ENCODE measurements around the gene IL3RA. TPM values are rescaled to one million over a fixed set of nuclear protein-coding genes. Genes with fewer than 3 reads are reported as not detected.

Gene IL3RA
- total and polyA plus RNA-seq, 4 experiments from 2014 or later: 0.29 to 0.53 TPM; not detected in 2

GRCh38 chrX:1390621-1391369 lies 54.2 kb downstream of the IL3RA start:
- Histone ChIP-seq H3K27ac (ENCODE audit: low read depth, low read length) (peak overlapping the region; percentile 94), H3K27me3 (ENCODE audit: insufficient read depth, low read length) (no peaks in the 10 kb centered on the region), H3K36me3 (ENCODE audit: insufficient read depth, low read length) (peaks cover 49% of the 10 kb centered on the region), H3K4me1 (ENCODE audit: insufficient read depth, low read length) (peaks cover 47% of the 10 kb centered on the region), H3K4me3 (ENCODE audit: low read length in 2 of 2) (peak overlapping the region; percentile 51 to 94), H3K9me3 (ENCODE audit: control insufficient read depth in 1 of 2, low read length in 2 of 2) (no peaks in the 10 kb centered on the region)
- peak overlapping the region; percentile 88 to 94 (median 91) for H3K4me3 Mint-ChIP-seq
- peak overlapping the region; percentile 70 to 96 (median 89) for H3K27ac Mint-ChIP-seq
- no peak for DNase-seq
- H3K9me3 Mint-ChIP-seq: no peaks in the 10 kb centered on the region
- H3K4me1 Mint-ChIP-seq: peaks cover 12 to 47% (median 30%) of the 10 kb centered on the region in 4 donors
- intact Hi-C loops (cut with micrococcal nuclease): no loop called here
- ChIA-PET CTCF (ENCODE audit: partially characterized antibody) (no interaction called here), POLR2A (ENCODE audit: partially characterized antibody) (no interaction called here)
- no peaks in the 10 kb centered on the region for H3K27me3 Mint-ChIP-seq
- peaks cover 35 to 44% of the 10 kb centered on the region in 2 donors for H3K36me3 Mint-ChIP-seq

- no peaks in the 10 kb centered on the region for H3K27me3 Mint-ChIP-seq
- peak overlapping the region; percentile 70 to 96 (median 90) for H3K27ac Mint-ChIP-seq
- H3K36me3 ChIP-seq (ENCODE audit: insufficient read depth, low read length): peaks cover 44% of the 10 kb centered on the region
- POLR2A ChIA-PET (ENCODE audit: partially characterized antibody): no interaction called here
- H3K4me3 Mint-ChIP-seq: peak overlapping the region; percentile 88 to 94 (median 91)
- no peaks in the 10 kb centered on the region for H3K9me3 Mint-ChIP-seq
- H3K9me3 ChIP-seq (ENCODE audit: control insufficient read depth in 1 of 2, low read length in 2 of 2): no peaks in the 10 kb centered on the region
- peaks cover 38 to 47% of the 10 kb centered on the region in 2 donors for H3K36me3 Mint-ChIP-seq
- CTCF ChIA-PET (ENCODE audit: partially characterized antibody): no interaction called here
- no peak for DNase-seq
- peaks cover 17 to 52% (median 34%) of the 10 kb centered on the region in 4 donors for H3K4me1 Mint-ChIP-seq
- no peaks in the 10 kb centered on the region for H3K27me3 ChIP-seq (ENCODE audit: insufficient read depth, low read length)
- intact Hi-C loops (cut with micrococcal nuclease): no loop called here
- peak overlapping the region; percentile 94 for H3K27ac ChIP-seq (ENCODE audit: low read depth, low read length)
- peak overlapping the region; percentile 51 to 94 for H3K4me3 ChIP-seq (ENCODE audit: low read length in 2 of 2)
- H3K4me1 ChIP-seq (ENCODE audit: insufficient read depth, low read length): peaks cover 47% of the 10 kb centered on the region
These were observed 54.8 kb downstream of the IL3RA start for GRCh38 chrX:1391370-1391706.

- Histone ChIP-seq H3K4me3 (ENCODE audit: low read length in 2 of 2) (peak within 1 kb of the TSS; percentile 61 to 94), H3K4me1 (ENCODE audit: insufficient read depth, low read length) (peaks cover 47% of the 10 kb centered on the region), H3K27me3 (ENCODE audit: insufficient read depth, low read length) (no peaks in the 10 kb centered on the region), H3K36me3 (ENCODE audit: insufficient read depth, low read length) (peaks cover 38% of the 10 kb centered on the region), H3K27ac (ENCODE audit: low read depth, low read length) (peak within 1 kb of the TSS; percentile 94), H3K9me3 (ENCODE audit: control insufficient read depth in 1 of 2, low read length in 2 of 2) (no peaks in the 10 kb centered on the region)
- peaks cover 33 to 43% of the 10 kb centered on the region in 2 donors for H3K36me3 Mint-ChIP-seq
- peak within 1 kb of the TSS; percentile 88 to 94 (median 91) for H3K4me3 Mint-ChIP-seq
- H3K9me3 Mint-ChIP-seq: no peaks in the 10 kb centered on the region
- no peaks in the 10 kb centered on the region for H3K27me3 Mint-ChIP-seq
- peak within 1 kb of the TSS; percentile 83 to 96 (median 90) for H3K27ac Mint-ChIP-seq
- DNase-seq: peak; percentile 98 to 99 (median 99)
- intact Hi-C loops (cut with micrococcal nuclease): loop anchor here (1.0 kb wide), 7 partner anchors 61 to 1237 kb away; partner anchors contain the start of genes AKAP17A and P2RY8
- CTCF ChIA-PET (ENCODE audit: partially characterized antibody): no interaction called here
- H3K4me1 Mint-ChIP-seq: peaks cover 16 to 52% (median 34%) of the 10 kb centered on the region in 4 donors
- POLR2A ChIA-PET (ENCODE audit: partially characterized antibody): no interaction called here
These were observed 55.3 kb downstream of the IL3RA start, which contains the start of gene SLC25A6 for GRCh38 chrX:1391707-1392375. TSS of gene SLC25A6 (minus strand) at chrX:1392113. CDS start at chrX:1392009, 104 bp downstream.

DNA sequence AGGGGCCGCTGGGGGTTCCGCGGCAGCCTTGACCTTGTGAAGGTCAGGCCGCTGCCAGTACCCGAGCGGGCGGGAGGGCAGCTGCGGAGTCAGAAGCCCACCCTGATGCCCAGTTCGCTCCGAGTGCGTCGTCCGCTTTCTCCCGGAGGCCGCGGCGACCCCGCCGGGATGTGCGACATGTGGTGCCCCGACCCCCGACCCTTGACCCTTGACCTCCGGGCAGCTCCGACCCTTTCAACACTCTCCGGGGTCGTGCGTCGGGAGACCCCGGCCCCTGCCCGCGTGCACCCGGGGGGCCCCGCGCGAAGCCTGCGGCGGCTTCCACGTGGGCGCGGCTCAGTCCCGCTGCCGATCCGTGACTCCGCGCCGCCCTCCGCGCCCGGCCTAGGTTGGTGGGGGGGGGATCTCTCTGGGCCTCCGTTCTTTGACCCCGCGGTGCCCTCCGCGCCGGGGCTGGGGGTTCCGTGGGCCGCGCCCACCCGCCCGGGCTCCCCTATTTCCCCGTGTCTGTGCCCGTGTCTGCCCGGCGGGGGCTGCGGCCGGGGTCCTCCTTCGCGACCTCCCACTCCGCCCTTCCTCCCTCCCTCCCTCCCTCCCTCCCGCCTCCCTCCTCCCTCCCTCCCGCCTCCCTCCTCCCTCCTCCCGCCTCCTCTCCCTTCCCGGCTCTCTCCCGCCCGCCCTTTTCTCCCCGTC lies 55.9 kb downstream of the IL3RA start:
- no peak for DNase-seq
- peaks cover 16 to 50% (median 34%) of the 10 kb centered on the region in 4 donors for H3K4me1 Mint-ChIP-seq
- no peaks in the 10 kb centered on the region for H3K9me3 ChIP-seq (ENCODE audit: control insufficient read depth in 1 of 2, low read length in 2 of 2)
- H3K9me3 Mint-ChIP-seq: no peaks in the 10 kb centered on the region
- H3K27ac Mint-ChIP-seq: peak overlapping the region; percentile 83 to 96 (median 90)
- H3K27me3 Mint-ChIP-seq: no peaks in the 10 kb centered on the region
- no peaks in the 10 kb centered on the region for H3K27me3 ChIP-seq (ENCODE audit: insufficient read depth, low read length)
- ChIA-PET POLR2A (ENCODE audit: partially characterized antibody) (no interaction called here), CTCF (ENCODE audit: partially characterized antibody) (no interaction called here)
- peaks cover 32% of the 10 kb centered on the region for H3K36me3 ChIP-seq (ENCODE audit: insufficient read depth, low read length)
- H3K36me3 Mint-ChIP-seq: peaks cover 30 to 42% of the 10 kb centered on the region in 2 donors
- peak overlapping the region; percentile 88 to 94 (median 91) for H3K4me3 Mint-ChIP-seq
- peak overlapping the region; percentile 94 for H3K27ac ChIP-seq (ENCODE audit: low read depth, low read length)
- peak overlapping the region in 1 of 2 donors; percentile 94 for H3K4me3 ChIP-seq (ENCODE audit: low read length in 2 of 2)
- H3K4me1 ChIP-seq (ENCODE audit: insufficient read depth, low read length): peaks cover 47% of the 10 kb centered on the region
- intact Hi-C loops (cut with micrococcal nuclease): loop anchor here (1.0 kb wide), 7 partner anchors 61 to 1237 kb away; partner anchors contain the start of genes AKAP17A and P2RY8

DNA sequence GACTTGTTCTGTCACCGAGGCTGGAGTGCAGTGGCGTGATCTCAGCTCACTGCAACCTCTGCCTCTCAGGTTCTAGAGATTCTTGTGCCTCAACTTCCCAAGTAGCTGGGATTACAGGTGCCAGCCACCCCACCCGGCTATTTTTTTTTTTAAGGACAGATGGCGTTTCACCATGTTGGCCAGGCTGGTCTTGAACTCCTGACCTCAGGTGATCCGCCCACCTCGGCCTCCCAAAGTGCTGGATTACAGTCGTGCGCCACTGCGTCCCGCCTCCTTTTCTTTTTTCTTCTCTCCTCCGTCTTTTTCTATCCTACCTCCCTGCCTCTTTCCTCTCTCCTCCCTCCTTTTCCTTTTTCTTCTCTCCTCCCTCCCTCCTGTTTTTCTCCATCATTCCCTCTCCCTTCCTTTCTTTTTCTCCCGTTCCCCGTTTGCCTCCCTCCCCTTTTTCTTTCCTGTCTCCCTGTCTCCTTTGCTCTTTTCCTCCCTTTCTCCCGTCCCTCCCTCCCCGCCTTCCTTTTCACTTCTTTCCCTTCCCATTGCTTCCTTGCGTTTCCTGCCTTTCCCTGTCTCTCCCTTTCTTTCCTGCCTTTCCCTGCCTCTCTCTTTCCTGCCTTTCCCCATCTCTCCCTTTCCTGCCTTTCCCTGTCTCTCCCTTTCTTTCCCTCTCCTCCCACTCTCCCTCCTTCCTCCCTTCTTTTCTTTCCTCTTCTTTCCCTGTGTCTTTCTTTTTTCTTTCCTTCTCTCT lies 57.5 kb downstream of the IL3RA start:
- H3K9me3 Mint-ChIP-seq: no peaks in the 10 kb centered on the region
- peak overlapping the region; percentile 76 to 93 (median 82) for H3K4me3 Mint-ChIP-seq
- peaks cover 16 to 28% of the 10 kb centered on the region in 2 donors for H3K36me3 Mint-ChIP-seq
- intact Hi-C loops (cut with micrococcal nuclease): no loop called here
- peaks cover 17% of the 10 kb centered on the region for H3K36me3 ChIP-seq (ENCODE audit: insufficient read depth, low read length)
- peaks cover 36% of the 10 kb centered on the region for H3K4me1 ChIP-seq (ENCODE audit: insufficient read depth, low read length)
- H3K27ac Mint-ChIP-seq: peak overlapping the region; percentile 41 to 91 (median 81)
- H3K27me3 Mint-ChIP-seq: no peaks in the 10 kb centered on the region
- POLR2A ChIA-PET (ENCODE audit: partially characterized antibody): no interaction called here
- no peak overlapping the region for H3K27ac ChIP-seq (ENCODE audit: low read depth, low read length)
- H3K4me3 ChIP-seq (ENCODE audit: low read length in 2 of 2): no peak overlapping the region
- DNase-seq: no peak
- H3K4me1 Mint-ChIP-seq: peaks cover 12 to 35% (median 25%) of the 10 kb centered on the region in 4 donors
- H3K9me3 ChIP-seq (ENCODE audit: control insufficient read depth in 1 of 2, low read length in 2 of 2): no peaks in the 10 kb centered on the region
- no peaks in the 10 kb centered on the region for H3K27me3 ChIP-seq (ENCODE audit: insufficient read depth, low read length)
- CTCF ChIA-PET (ENCODE audit: partially characterized antibody): no interaction called here

DNA sequence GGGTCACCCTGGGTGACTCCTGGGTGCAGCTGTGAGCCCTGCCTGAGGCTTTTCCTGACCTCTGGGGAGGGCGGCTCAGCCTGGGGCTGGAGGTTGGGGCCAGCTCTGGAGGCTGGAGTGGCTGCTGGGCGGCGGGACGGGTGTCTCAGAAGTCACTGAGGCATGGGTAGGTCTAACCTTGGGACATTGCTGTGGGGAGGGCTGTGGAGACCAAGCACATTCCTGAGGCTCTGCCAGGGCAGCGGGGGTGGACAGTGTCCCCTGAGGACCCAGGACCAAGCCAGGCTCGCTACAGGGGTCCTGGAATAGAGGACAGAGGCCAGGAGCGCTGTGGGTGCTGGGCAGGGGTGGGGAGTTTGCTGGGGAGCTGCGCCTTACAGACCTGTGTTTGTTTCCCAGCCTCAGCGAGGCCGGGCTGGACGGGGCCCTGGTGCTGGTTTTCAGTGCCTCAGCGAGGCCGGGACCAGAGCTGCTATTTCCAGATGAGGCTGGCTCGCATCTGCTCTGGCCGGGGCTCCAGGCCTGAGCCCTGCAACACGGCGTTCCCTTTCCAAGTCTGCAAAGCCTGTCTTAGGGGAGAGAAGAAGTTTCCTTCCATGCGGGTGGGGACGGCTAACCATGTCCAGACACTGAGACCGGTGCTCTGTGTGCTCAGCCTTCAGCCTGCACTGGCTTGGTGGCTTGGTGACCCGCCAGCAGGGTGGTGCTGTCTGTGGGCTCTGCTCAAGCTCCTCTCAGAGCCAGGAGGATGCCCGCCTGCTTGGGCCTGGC lies 58.3 kb downstream of the IL3RA start:
- Histone ChIP-seq H3K4me3 (ENCODE audit: low read length in 2 of 2) (no peak overlapping the region), H3K27me3 (ENCODE audit: insufficient read depth, low read length) (no peaks in the 10 kb centered on the region), H3K36me3 (ENCODE audit: insufficient read depth, low read length) (peaks cover 9% of the 10 kb centered on the region), H3K4me1 (ENCODE audit: insufficient read depth, low read length) (peaks cover 27% of the 10 kb centered on the region), H3K27ac (ENCODE audit: low read depth, low read length) (no peak overlapping the region), H3K9me3 (ENCODE audit: control insufficient read depth in 1 of 2, low read length in 2 of 2) (no peaks in the 10 kb centered on the region)
- Mint-ChIP-seq H3K36me3 (peaks cover 11 to 23% of the 10 kb centered on the region in 2 donors), H3K4me1 (peaks cover 12 to 29% (median 22%) of the 10 kb centered on the region in 4 donors), H3K9me3 (no peaks in the 10 kb centered on the region), H3K27me3 (no peaks in the 10 kb centered on the region), H3K27ac (peak overlapping the region in 2 of 7 donors; percentile 34 to 54), H3K4me3 (peak overlapping the region in 5 of 8 donors; percentile 61 to 76 (median 67))
- intact Hi-C loops (cut with micrococcal nuclease): no loop called here
- no peak for DNase-seq
- ChIA-PET POLR2A (ENCODE audit: partially characterized antibody) (no interaction called here), CTCF (ENCODE audit: partially characterized antibody) (no interaction called here)
